Left ventricle myocardium inferior (tissue), 1 donor: ENCODE data around the gene MTERF4. TPM values are rescaled to one million over a fixed set of nuclear protein-coding genes. Genes with fewer than 3 reads are reported as not detected.
"Not testable (repeated sequence)": the region's sequence is repeated elsewhere in the genome, so short reads cannot be mapped to it uniquely, and the experiment has no call there.

Experiments used
- DNase-seq: peaks from one replicate; pipeline ENCODE4 v3.0.0-alpha.2; 2020
- H3K27ac ChIP-seq: fragments of 200-600 bp; replicated peaks from 2 replicates; pipeline ENCODE4 v1.8.0; 2021
- H3K27me3 ChIP-seq: fragments of 200-600 bp; 2 replicates; pipeline ENCODE4 v1.8.0; 2021; ENCODE audit warnings: low read depth
- H3K36me3 ChIP-seq: fragments of 200-600 bp; 2 replicates; pipeline ENCODE4 v1.8.0; 2021
- H3K4me1 ChIP-seq: fragments of 200-600 bp; 2 replicates; pipeline ENCODE4 v1.8.0; 2021
- H3K4me3 ChIP-seq: fragments of 200-600 bp; 2 replicates; pipeline ENCODE4 v1.8.0; 2021; ENCODE audit warnings: mild to moderate bottlenecking, moderate library complexity
- H3K9me3 ChIP-seq: fragments of 200-600 bp; replicated peaks from 2 replicates; pipeline ENCODE4 v1.8.0; 2021
- intact Hi-C: fragments of 100-400 bp; cut with micrococcal nuclease; formaldehyde crosslinking; loops from one replicate; pipeline ENCODE4 v1.11.0; 2022
- total RNA-seq: library from RNA; stranded (reverse); fragmentation: NEBNext Ultra II Directional; extraction: Animal tissue kit (Norgen Biotek cat#: 25700); gene quantifications from one replicate; pipeline ENCODE4 v1.2.1, GENCODE V29; 2021
- TF ChIP-seq, protein P1 (sequence below): fragments of 200-600 bp; IDR thresholded peaks from 2 replicates; pipeline ENCODE4 v1.8.0; 2021; ENCODE audit warnings: antibody characterized with exemption, mild to moderate bottlenecking, borderline replicate concordance
- donor health status: DM: no; HTN: yes; CAD: no; lungs with severe emphysema.

Gene MTERF4
- total RNA-seq, 1 donor from 2014 or later = 19.5 TPM

DNA sequence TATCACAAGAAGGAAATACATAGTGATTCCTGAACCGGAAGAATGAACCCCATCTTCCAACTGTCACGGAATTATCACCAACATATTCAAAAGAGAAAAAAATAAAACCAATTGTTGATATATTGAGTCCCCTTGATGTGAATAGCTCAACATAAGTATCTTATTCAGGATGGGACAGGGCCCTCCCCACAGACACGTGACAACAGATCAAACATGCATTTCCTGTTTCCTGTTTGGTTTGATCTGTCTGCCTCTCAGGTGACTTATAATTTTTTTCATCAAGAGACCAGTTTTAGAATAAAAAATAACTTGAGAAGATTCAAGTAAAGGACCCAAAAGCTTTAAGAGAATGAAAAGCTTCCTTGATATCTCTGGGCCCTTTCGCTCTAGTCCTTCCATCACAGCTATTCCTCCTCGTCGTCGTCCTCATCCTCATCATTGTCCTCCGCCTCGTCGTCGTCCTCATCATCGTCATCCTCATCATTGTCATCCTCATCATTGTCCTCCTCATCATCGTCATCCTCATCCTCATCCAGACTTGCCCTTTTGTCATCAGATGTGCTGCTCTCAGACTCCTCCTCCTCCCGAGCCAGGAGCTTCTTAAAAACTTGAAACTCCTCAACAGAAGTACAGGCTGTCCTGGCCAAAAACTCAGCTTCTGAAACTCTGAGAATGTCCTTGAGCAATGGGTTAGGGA lies 6.3 kb downstream of the MTERF4 start:
- no peaks in the 10 kb centered on the region for H3K9me3 ChIP-seq
- H3K27me3 ChIP-seq = no peaks in the 10 kb centered on the region
- no peak overlapping the region for H3K4me3 ChIP-seq
- H3K27ac ChIP-seq = no peak overlapping the region
- intact Hi-C loops = no loop called here
- peaks cover 8% of the 10 kb centered on the region for H3K4me1 ChIP-seq
- no peak for DNase-seq
- TF ChIP-seq, protein P1, sequence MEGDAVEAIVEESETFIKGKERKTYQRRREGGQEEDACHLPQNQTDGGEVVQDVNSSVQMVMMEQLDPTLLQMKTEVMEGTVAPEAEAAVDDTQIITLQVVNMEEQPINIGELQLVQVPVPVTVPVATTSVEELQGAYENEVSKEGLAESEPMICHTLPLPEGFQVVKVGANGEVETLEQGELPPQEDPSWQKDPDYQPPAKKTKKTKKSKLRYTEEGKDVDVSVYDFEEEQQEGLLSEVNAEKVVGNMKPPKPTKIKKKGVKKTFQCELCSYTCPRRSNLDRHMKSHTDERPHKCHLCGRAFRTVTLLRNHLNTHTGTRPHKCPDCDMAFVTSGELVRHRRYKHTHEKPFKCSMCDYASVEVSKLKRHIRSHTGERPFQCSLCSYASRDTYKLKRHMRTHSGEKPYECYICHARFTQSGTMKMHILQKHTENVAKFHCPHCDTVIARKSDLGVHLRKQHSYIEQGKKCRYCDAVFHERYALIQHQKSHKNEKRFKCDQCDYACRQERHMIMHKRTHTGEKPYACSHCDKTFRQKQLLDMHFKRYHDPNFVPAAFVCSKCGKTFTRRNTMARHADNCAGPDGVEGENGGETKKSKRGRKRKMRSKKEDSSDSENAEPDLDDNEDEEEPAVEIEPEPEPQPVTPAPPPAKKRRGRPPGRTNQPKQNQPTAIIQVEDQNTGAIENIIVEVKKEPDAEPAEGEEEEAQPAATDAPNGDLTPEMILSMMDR = no peak
- H3K36me3 ChIP-seq = peaks cover 84% of the 10 kb centered on the region

DNA sequence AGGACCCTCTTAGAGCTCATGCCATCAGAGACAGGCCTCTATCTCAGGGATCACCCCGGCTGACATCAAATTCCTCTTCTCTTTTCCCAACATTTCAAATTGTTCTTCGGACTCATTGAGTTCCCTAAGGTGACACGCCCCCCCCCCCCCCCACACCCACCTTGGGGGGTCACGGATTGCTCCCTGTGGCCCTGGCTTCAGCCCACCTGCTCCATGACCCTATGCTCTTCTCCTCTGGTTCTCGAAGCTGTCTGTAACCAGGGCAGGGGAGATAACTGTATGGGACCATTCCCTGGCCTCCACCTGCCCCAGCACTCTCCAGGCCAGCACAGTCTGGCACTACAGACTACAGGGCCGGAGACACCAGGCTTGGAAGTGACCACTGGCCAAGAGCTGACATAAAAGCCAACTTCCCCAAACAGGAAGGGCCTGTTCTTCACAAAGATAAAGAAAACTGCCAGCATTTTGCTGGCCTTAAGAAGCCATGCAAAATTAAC lies 7.1 kb downstream of the MTERF4 start:
- H3K4me3 ChIP-seq = no peak overlapping the region
- TF ChIP-seq, protein P1 = no peak
- intact Hi-C loops = no loop called here
- no peaks in the 10 kb centered on the region for H3K27me3 ChIP-seq
- peaks cover under 1% of the 10 kb centered on the region for H3K4me1 ChIP-seq
- peaks cover 80% of the 10 kb centered on the region for H3K36me3 ChIP-seq
- no peak overlapping the region for H3K27ac ChIP-seq
- no peak for DNase-seq
- H3K9me3 ChIP-seq = no peaks in the 10 kb centered on the region

DNA sequence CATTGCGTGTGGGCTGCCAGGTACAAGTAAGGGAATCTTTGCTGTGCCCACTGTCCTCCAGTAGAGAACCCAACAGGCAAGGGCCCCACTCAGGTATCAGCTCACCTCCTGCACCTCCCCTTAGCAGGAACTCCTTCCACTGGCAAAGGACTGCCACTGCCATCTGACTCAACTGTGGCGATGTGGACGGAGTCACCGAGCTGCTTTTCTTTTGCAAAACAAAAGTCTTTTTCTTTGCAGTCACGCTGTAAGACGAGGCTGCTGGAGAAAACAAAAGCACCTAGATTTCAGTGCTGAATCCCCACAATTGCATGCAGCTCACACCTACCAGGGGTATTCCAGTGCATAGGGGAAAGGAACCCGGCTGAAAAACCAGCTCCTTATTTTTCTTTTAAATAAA lies 7.9 kb downstream of the MTERF4 start:
- H3K9me3 ChIP-seq = no peaks in the 10 kb centered on the region
- TF ChIP-seq, protein P1 = no peak
- no peaks in the 10 kb centered on the region for H3K27me3 ChIP-seq
- no peaks in the 10 kb centered on the region for H3K4me1 ChIP-seq
- H3K36me3 ChIP-seq = peaks cover 79% of the 10 kb centered on the region
- H3K4me3 ChIP-seq = no peak overlapping the region
- H3K27ac ChIP-seq = no peak overlapping the region
- intact Hi-C loops = no loop called here
- DNase-seq = no peak

DNA sequence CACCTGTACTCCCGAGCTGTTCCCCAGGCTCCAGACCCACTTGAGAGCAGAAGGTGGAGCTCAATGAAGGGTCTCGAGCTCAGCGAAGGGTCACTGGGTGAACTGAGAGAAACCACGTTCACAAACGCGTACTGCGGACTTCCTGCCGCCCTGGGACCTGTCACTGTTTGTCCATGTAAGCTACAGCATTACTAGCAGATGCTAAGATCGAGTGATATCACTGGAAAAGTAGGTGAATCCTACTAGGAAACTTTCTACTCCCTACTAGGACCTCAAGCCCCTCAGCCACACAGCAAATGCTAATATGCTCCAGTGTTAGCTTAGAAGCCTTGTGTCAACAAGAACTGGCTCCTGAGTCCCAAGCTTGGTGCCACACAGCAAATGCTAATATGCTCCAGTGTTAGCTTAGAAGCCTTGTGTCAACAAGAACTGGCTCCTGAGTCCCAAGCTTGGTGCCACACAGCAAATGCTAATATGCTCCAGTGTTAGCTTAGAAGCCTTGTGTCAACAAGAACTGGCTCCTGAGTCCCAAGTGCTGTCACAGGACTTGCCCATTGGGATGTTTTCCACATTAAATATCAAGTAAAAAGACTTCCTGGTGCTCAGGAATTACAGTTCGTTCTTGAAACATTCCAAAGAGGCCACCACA lies 8.8 kb downstream of the MTERF4 start:
- H3K4me3 ChIP-seq, H3K9me3 ChIP-seq, DNase-seq, H3K27ac ChIP-seq, H3K27me3 ChIP-seq, intact Hi-C loops, H3K4me1 ChIP-seq: not testable (repeated sequence)
- peaks cover 81% of the 10 kb centered on the region for H3K36me3 ChIP-seq

DNA sequence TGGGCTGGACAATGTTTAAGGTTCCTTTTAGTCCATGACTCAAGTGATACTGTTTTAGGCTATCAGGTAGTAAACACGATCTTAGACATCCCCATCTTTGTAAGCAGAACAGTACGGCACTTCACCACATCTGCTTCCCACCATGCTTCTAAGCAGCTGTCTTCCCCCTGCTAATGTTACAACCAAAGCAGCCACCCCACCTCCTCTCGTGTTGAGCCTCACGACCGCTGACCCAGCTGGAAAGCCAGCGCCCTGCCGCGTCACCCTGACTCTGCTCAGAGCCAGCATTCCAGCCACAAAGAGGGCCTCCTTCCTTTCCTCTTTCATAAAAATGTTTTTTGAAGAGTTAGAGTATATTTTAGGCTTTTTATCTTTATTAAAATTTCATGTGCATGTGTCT lies 9.4 kb downstream of the MTERF4 start:
- intact Hi-C loops = no loop called here
- DNase-seq = no peak

More for the DNA sequence above, 9.4 kb downstream of the MTERF4 start:
- H3K9me3 ChIP-seq = no peaks in the 10 kb centered on the region
- H3K4me3 ChIP-seq = no peak overlapping the region
- no peak overlapping the region for H3K27ac ChIP-seq
- no peaks in the 10 kb centered on the region for H3K27me3 ChIP-seq
- peaks cover 81% of the 10 kb centered on the region for H3K36me3 ChIP-seq
- TF ChIP-seq, protein P1 = no peak
- H3K4me1 ChIP-seq = no peaks in the 10 kb centered on the region
